GM23338 (cell line): ENCODE data around the gene CFAP410. TPM values are rescaled to one million over a fixed set of nuclear protein-coding genes. Genes with fewer than 3 reads are reported as not detected.

Experiments
- ATAC-seq: fragments of 200-7000 bp; cut with Tn5 transposase; 3 replicates; pipeline ENCODE4 v1.9.1; 2020
- DNase-seq: peaks from one replicate; pipeline ENCODE4 v3.0.0-alpha.2; 2015; ENCODE audit warnings: low spot score
- H2AFZ ChIP-seq: fragments of 200-600 bp; sonication (generic); 2 replicates; pipeline ENCODE4 v1.8.0; 2016; ENCODE audit warnings: antibody characterized with exemption, mild to moderate bottlenecking, moderate library complexity
- H3F3A ChIP-seq: fragments of 200-600 bp; sonication (generic); replicated peaks from 2 replicates; pipeline ENCODE4 v1.8.0; 2017; ENCODE audit warnings: antibody characterized with exemption, mixed run types, low read depth
- H3K27ac ChIP-seq: fragments of 200-600 bp; sonication (generic); 2 replicates; pipeline ENCODE4 v1.6.1; 2016; ENCODE audit warnings: low read depth
- H3K27me3 ChIP-seq: fragments of 200-600 bp; sonication (generic); 2 replicates; pipeline ENCODE4 v1.8.0; 2016; ENCODE audit warnings: mild to moderate bottlenecking, mixed run types, moderate library complexity; ENCODE audit not compliant: insufficient read depth
- H3K36me3 ChIP-seq: fragments of 200-600 bp; sonication (generic); 2 replicates; pipeline ENCODE4 v1.8.0; 2016; ENCODE audit warnings: mild to moderate bottlenecking; ENCODE audit not compliant: insufficient read depth
- H3K4me1 ChIP-seq: fragments of 200-600 bp; sonication (generic); 2 replicates; pipeline ENCODE4 v1.8.0; 2016; ENCODE audit warnings: mild to moderate bottlenecking, moderate library complexity; ENCODE audit not compliant: insufficient read depth
- H3K4me2 ChIP-seq: fragments of 200-600 bp; sonication (generic); 2 replicates; pipeline ENCODE4 v1.7.1; 2017; ENCODE audit warnings: mixed run types
- H3K4me3 ChIP-seq: fragments of 200-600 bp; sonication (generic); 2 replicates; pipeline ENCODE4 v1.6.1; 2016; ENCODE audit warnings: mixed run types
- H3K79me2 ChIP-seq: fragments of 200-600 bp; sonication (generic); replicated peaks from 2 replicates; pipeline ENCODE4 v1.8.0; 2017; ENCODE audit warnings: mild to moderate bottlenecking; ENCODE audit not compliant: insufficient read depth
- H3K9me2 ChIP-seq: fragments of 200-600 bp; sonication (generic); 2 replicates; pipeline ENCODE4 v1.8.0; 2017; ENCODE audit not compliant: insufficient read depth
- H4K20me1 ChIP-seq: fragments of 200-600 bp; sonication (generic); replicated peaks from 2 replicates; pipeline ENCODE4 v1.8.0; 2017; ENCODE audit warnings: mild to moderate bottlenecking; ENCODE audit not compliant: insufficient read depth
- H3K27ac Mint-ChIP-seq: 2 replicates; pipeline ENCODE4 v1.8.0; 2020; ENCODE audit warnings: inconsistent platforms, mild to moderate bottlenecking, moderate library complexity, mixed read lengths
- H3K27me3 Mint-ChIP-seq: 3 replicates; pipeline ENCODE4 v1.8.0; 2022; ENCODE audit warnings: low read depth, mild to moderate bottlenecking, moderate library complexity, mixed read lengths, inconsistent platforms; ENCODE audit not compliant: insufficient read depth, poor library complexity
- H3K36me3 Mint-ChIP-seq: 3 replicates; pipeline ENCODE4 v1.8.0; 2021; ENCODE audit warnings: low read depth, mild to moderate bottlenecking, inconsistent platforms, moderate library complexity, mixed read lengths
- H3K4me1 Mint-ChIP-seq: 3 replicates; pipeline ENCODE4 v1.8.0; 2020; ENCODE audit warnings: mild to moderate bottlenecking, inconsistent platforms, mixed read lengths
- H3K4me3 Mint-ChIP-seq: 3 replicates; pipeline ENCODE4 v1.8.0; 2021; ENCODE audit warnings: moderate library complexity, mild to moderate bottlenecking, inconsistent platforms, mixed read lengths
- H3K9me3 Mint-ChIP-seq: 3 replicates; pipeline ENCODE4 v1.8.0; 2020; ENCODE audit warnings: moderate library complexity, mild to moderate bottlenecking, inconsistent platforms, mixed read lengths
- CREB1 ChIP-seq: fragments of 250-450 bp; sonication (Bioruptor Pico); IDR thresholded peaks from 2 replicates; pipeline ENCODE4 v1.5.0; 2020; ENCODE audit warnings: low read depth, mild to moderate bottlenecking, moderate library complexity
- CTCF ChIP-seq, 2 experiments: fragments of 200-600 bp in 1 of 2; sonication (generic) in 1 of 2; conservative IDR thresholded peaks; 2 replicates each; pipeline versions ENCODE4 v1.5.1 to v1.6.1; 2016 to 2017; ENCODE audit warnings: antibody characterized with exemption in 2 of 2, low read depth in 2 of 2, mild to moderate bottlenecking in 2 of 2, moderate library complexity in 1 of 2
- ETS1 ChIP-seq: IDR thresholded peaks from 2 replicates; pipeline ENCODE4 v1.6.1; 2016; ENCODE audit warnings: antibody characterized with exemption
- EZH2 ChIP-seq: fragments of 200-600 bp; sonication (generic); IDR thresholded peaks from one replicate; pipeline ENCODE4 v1.8.0; 2017; ENCODE audit warnings: antibody characterized with exemption, mild to moderate bottlenecking, low read depth; ENCODE audit not compliant: unreplicated experiment
- EZH2phosphoT487 ChIP-seq: fragments of 200-600 bp; sonication (generic); IDR thresholded peaks from one replicate; pipeline ENCODE4 v1.8.1; 2018; ENCODE audit warnings: antibody characterized with exemption; ENCODE audit not compliant: unreplicated experiment
- JUNB ChIP-seq: IDR thresholded peaks from one replicate; pipeline ENCODE4 v1.6.1; 2016; ENCODE audit warnings: antibody characterized with exemption; ENCODE audit not compliant: unreplicated experiment
- NANOG ChIP-seq: IDR thresholded peaks from 2 replicates; pipeline ENCODE4 v1.6.1; 2016; ENCODE audit warnings: antibody characterized with exemption, borderline replicate concordance
- POLR2AphosphoS5 ChIP-seq: IDR thresholded peaks from 2 replicates; pipeline ENCODE4 v1.6.1; 2016; ENCODE audit warnings: antibody characterized with exemption, low read depth
- STAT1 ChIP-seq: IDR thresholded peaks from one replicate; pipeline ENCODE4 v1.6.1; 2016; ENCODE audit warnings: antibody characterized with exemption; ENCODE audit not compliant: unreplicated experiment
- ZNF114 ChIP-seq: fragments of 250-450 bp; sonication (Bioruptor Pico); IDR thresholded peaks from 2 replicates; pipeline ENCODE4 v1.5.0; 2020; ENCODE audit warnings: mild to moderate bottlenecking, moderate library complexity
- ZNF331 ChIP-seq: fragments of 250-450 bp; sonication (Bioruptor Pico); IDR thresholded peaks from 2 replicates; pipeline ENCODE4 v1.5.0; 2020; ENCODE audit warnings: low read depth, mild to moderate bottlenecking, moderate library complexity
- polyA plus RNA-seq: library from polyadenylated mRNA; unstranded; fragments of >200 nt; fragmentation: Nextera tagmentation; extraction: Ambion mirVana; gene quantifications from 2 replicates; pipeline ENCODE4 v1.2.1, GENCODE V29; 2016
- total RNA-seq: library from RNA; depleted of rRNA; stranded (reverse); fragments of >200 nt; shearing (Covaris generic); gene quantifications from 2 replicates; pipeline ENCODE4 v1.2.3, GENCODE V29; 2014
- TF ChIP-seq, protein P1 (sequence below): fragments of 250-450 bp; sonication (Bioruptor Pico); IDR thresholded peaks from 2 replicates; pipeline ENCODE4 v1.5.0; 2020; ENCODE audit warnings: mild to moderate bottlenecking, moderate library complexity
- TF ChIP-seq, protein P2 (sequence below): IDR thresholded peaks from one replicate; pipeline ENCODE4 v1.6.1; 2018; ENCODE audit warnings: antibody characterized with exemption; ENCODE audit not compliant: unreplicated experiment

The CFAP410 gene
- total and polyA plus RNA-seq, 2 experiments from 2014 or later: 11.0 to 24.0 TPM

- H3F3A ChIP-seq: no peaks in the 10 kb centered on the region
- H2AFZ ChIP-seq: no peak overlapping the region
- no peaks in the 10 kb centered on the region for H3K79me2 ChIP-seq
- TF ChIP-seq STAT1 (no peak), CREB1 (CRISPR knock-in tag) (no peak), EZH2phosphoT487 (no peak), ZNF331 (CRISPR knock-in tag) (no peak), NANOG (no peak), ZNF114 (CRISPR knock-in tag) (no peak), JUNB (no peak), CTCF (conservative IDR thresholded peaks at IDR 0.05; ENCODE audit: low read depth in 2 of 2) (no peak), POLR2AphosphoS5 (no peak), ETS1 (no peak), EZH2 (no peak)
- TF ChIP-seq, protein P1, sequence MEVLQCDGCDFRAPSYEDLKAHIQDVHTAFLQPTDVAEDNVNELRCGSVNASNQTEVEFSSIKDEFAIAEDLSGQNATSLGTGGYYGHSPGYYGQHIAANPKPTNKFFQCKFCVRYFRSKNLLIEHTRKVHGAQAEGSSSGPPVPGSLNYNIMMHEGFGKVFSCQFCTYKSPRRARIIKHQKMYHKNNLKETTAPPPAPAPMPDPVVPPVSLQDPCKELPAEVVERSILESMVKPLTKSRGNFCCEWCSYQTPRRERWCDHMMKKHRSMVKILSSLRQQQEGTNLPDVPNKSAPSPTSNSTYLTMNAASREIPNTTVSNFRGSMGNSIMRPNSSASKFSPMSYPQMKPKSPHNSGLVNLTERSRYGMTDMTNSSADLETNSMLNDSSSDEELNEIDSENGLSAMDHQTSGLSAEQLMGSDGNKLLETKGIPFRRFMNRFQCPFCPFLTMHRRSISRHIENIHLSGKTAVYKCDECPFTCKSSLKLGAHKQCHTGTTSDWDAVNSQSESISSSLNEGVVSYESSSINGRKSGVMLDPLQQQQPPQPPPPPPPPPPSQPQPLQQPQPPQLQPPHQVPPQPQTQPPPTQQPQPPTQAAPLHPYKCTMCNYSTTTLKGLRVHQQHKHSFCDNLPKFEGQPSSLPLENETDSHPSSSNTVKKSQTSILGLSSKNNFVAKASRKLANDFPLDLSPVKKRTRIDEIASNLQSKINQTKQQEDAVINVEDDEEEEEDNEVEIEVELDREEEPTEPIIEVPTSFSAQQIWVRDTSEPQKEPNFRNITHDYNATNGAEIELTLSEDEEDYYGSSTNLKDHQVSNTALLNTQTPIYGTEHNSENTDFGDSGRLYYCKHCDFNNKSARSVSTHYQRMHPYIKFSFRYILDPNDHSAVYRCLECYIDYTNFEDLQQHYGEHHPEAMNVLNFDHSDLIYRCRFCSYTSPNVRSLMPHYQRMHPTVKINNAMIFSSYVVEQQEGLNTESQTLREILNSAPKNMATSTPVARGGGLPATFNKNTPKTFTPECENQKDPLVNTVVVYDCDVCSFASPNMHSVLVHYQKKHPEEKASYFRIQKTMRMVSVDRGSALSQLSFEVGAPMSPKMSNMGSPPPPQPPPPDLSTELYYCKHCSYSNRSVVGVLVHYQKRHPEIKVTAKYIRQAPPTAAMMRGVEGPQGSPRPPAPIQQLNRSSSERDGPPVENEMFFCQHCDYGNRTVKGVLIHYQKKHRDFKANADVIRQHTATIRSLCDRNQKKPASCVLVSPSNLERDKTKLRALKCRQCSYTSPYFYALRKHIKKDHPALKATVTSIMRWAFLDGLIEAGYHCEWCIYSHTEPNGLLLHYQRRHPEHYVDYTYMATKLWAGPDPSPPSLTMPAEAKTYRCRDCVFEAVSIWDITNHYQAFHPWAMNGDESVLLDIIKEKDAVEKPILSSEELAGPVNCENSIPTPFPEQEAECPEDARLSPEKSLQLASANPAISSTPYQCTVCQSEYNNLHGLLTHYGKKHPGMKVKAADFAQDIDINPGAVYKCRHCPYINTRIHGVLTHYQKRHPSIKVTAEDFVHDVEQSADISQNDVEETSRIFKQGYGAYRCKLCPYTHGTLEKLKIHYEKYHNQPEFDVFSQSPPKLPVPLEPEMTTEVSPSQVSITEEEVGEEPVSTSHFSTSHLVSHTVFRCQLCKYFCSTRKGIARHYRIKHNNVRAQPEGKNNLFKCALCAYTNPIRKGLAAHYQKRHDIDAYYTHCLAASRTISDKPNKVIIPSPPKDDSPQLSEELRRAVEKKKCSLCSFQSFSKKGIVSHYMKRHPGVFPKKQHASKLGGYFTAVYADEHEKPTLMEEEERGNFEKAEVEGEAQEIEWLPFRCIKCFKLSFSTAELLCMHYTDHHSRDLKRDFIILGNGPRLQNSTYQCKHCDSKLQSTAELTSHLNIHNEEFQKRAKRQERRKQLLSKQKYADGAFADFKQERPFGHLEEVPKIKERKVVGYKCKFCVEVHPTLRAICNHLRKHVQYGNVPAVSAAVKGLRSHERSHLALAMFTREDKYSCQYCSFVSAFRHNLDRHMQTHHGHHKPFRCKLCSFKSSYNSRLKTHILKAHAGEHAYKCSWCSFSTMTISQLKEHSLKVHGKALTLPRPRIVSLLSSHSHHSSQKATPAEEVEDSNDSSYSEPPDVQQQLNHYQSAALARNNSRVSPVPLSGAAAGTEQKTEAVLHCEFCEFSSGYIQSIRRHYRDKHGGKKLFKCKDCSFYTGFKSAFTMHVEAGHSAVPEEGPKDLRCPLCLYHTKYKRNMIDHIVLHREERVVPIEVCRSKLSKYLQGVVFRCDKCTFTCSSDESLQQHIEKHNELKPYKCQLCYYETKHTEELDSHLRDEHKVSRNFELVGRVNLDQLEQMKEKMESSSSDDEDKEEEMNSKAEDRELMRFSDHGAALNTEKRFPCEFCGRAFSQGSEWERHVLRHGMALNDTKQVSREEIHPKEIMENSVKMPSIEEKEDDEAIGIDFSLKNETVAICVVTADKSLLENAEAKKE (CRISPR knock-in tag): no peak
- TF ChIP-seq, protein P2, sequence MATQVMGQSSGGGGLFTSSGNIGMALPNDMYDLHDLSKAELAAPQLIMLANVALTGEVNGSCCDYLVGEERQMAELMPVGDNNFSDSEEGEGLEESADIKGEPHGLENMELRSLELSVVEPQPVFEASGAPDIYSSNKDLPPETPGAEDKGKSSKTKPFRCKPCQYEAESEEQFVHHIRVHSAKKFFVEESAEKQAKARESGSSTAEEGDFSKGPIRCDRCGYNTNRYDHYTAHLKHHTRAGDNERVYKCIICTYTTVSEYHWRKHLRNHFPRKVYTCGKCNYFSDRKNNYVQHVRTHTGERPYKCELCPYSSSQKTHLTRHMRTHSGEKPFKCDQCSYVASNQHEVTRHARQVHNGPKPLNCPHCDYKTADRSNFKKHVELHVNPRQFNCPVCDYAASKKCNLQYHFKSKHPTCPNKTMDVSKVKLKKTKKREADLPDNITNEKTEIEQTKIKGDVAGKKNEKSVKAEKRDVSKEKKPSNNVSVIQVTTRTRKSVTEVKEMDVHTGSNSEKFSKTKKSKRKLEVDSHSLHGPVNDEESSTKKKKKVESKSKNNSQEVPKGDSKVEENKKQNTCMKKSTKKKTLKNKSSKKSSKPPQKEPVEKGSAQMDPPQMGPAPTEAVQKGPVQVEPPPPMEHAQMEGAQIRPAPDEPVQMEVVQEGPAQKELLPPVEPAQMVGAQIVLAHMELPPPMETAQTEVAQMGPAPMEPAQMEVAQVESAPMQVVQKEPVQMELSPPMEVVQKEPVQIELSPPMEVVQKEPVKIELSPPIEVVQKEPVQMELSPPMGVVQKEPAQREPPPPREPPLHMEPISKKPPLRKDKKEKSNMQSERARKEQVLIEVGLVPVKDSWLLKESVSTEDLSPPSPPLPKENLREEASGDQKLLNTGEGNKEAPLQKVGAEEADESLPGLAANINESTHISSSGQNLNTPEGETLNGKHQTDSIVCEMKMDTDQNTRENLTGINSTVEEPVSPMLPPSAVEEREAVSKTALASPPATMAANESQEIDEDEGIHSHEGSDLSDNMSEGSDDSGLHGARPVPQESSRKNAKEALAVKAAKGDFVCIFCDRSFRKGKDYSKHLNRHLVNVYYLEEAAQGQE: no peak
- Mint-ChIP-seq H3K27me3 (peaks cover 14% of the 10 kb centered on the region), H3K27ac (no peak overlapping the region), H3K4me1 (no peaks in the 10 kb centered on the region; the same call in 2 of the 3 replicates), H3K36me3 (no peaks in the 10 kb centered on the region), H3K4me3 (no peak overlapping the region), H3K9me3 (no peaks in the 10 kb centered on the region)
- no peaks in the 10 kb centered on the region for H3K36me3 ChIP-seq
- ATAC-seq (no peak), DNase-seq (no peak)
- H3K4me1 ChIP-seq: no peaks in the 10 kb centered on the region
- H4K20me1 ChIP-seq: no peaks in the 10 kb centered on the region
- H3K27ac ChIP-seq: no peak overlapping the region
- H3K27me3 ChIP-seq: peaks cover 3% of the 10 kb centered on the region; the same call in 1 of the 2 replicates
- no peak overlapping the region for H3K4me2 ChIP-seq
- H3K9me2 ChIP-seq: no peaks in the 10 kb centered on the region
- no peak overlapping the region for H3K4me3 ChIP-seq
These were observed 26.2 kb upstream of the CFAP410 start for GRCh38 chr21:44365251-44365966.
